Trophoblast cell (in vitro differentiated cells and primary cell): ENCODE data around the gene GHSR.

Experiments
- DNase-seq, 2 donors: peaks; one replicate each; pipeline ENCODE4 v3.0.0-alpha.2; 2016
- H2AFZ ChIP-seq: 2 replicates; pipeline ENCODE4 v1.6.1; 2013; ENCODE audit warnings: low read length, moderate library complexity, mild to moderate bottlenecking; ENCODE audit not compliant: insufficient read depth, poor library complexity
- H2AK5ac ChIP-seq: 2 replicates; pipeline ENCODE4 v1.6.1; 2013; ENCODE audit warnings: mild to moderate bottlenecking, low read length
- H2BK120ac ChIP-seq: 2 replicates; pipeline ENCODE4 v1.6.1; 2013; ENCODE audit warnings: low read length, mild to moderate bottlenecking, moderate library complexity; ENCODE audit not compliant: insufficient read depth, poor library complexity
- H2BK12ac ChIP-seq: 2 replicates; pipeline ENCODE4 v1.6.1; 2013; ENCODE audit warnings: mild to moderate bottlenecking, low read length, moderate library complexity
- H2BK5ac ChIP-seq: 2 replicates; pipeline ENCODE4 v1.6.1; 2013; ENCODE audit warnings: low read length, low read depth, moderate library complexity, mild to moderate bottlenecking; ENCODE audit not compliant: poor library complexity
- H3K14ac ChIP-seq: 2 replicates; pipeline ENCODE4 v1.6.1; 2013; ENCODE audit warnings: mild to moderate bottlenecking, low read length
- H3K18ac ChIP-seq: 2 replicates; pipeline ENCODE4 v1.6.1; 2013; ENCODE audit warnings: mild to moderate bottlenecking, low read length
- H3K23ac ChIP-seq: 2 replicates; pipeline ENCODE4 v1.6.1; 2013; ENCODE audit warnings: low read length
- H3K27ac ChIP-seq: 2 replicates; pipeline ENCODE4 v1.5.1; 2013; ENCODE audit warnings: low read depth, mild to moderate bottlenecking, inconsistent platforms, low read length, moderate library complexity
- H3K27me3 ChIP-seq: 2 replicates; pipeline ENCODE4 v1.6.1; 2013; ENCODE audit warnings: inconsistent platforms, mild to moderate bottlenecking, low read length, moderate library complexity; ENCODE audit not compliant: insufficient read depth
- H3K36me3 ChIP-seq, 2 experiments: 1 replicate in 1 of 2; 2 replicates in 1 of 2; pipeline ENCODE4 v1.6.1; 2013; ENCODE audit warnings: low read length in 2 of 2, mild to moderate bottlenecking in 2 of 2, moderate library complexity in 1 of 2; ENCODE audit not compliant: insufficient read depth in 2 of 2, control insufficient read depth in 1 of 2
- H3K4ac ChIP-seq: 2 replicates; pipeline ENCODE4 v1.6.1; 2013; ENCODE audit warnings: low read depth, mild to moderate bottlenecking, low read length, moderate library complexity
- H3K4me1 ChIP-seq, 2 experiments: 1 replicate in 1 of 2; 2 replicates in 1 of 2; pipeline ENCODE4 v1.6.1; 2013; ENCODE audit warnings: low read length in 2 of 2, mild to moderate bottlenecking in 2 of 2, moderate library complexity in 1 of 2; ENCODE audit not compliant: insufficient read depth in 2 of 2, control insufficient read depth in 1 of 2
- H3K4me2 ChIP-seq: 2 replicates; pipeline ENCODE4 v1.6.1; 2013; ENCODE audit warnings: inconsistent platforms, mild to moderate bottlenecking, low read length, moderate library complexity
- H3K4me3 ChIP-seq: 2 replicates; pipeline ENCODE4 v1.5.1; 2013; ENCODE audit warnings: mild to moderate bottlenecking, low read depth, low read length, inconsistent platforms
- H3K79me1 ChIP-seq: one replicate; pipeline ENCODE4 v1.6.1; 2013; ENCODE audit warnings: low read length
- H3K79me2 ChIP-seq: 2 replicates; pipeline ENCODE4 v1.6.1; 2013; ENCODE audit warnings: low read length, mild to moderate bottlenecking; ENCODE audit not compliant: control insufficient read depth, insufficient read depth, poor library complexity
- H3K9ac ChIP-seq: 2 replicates; pipeline ENCODE4 v1.6.1; 2013; ENCODE audit warnings: mild to moderate bottlenecking, low read length
- H3K9me3 ChIP-seq: 2 replicates; pipeline ENCODE4 v1.6.1; 2013; ENCODE audit warnings: low read depth, mild to moderate bottlenecking, control low read depth, inconsistent platforms, low read length; ENCODE audit not compliant: insufficient read depth
- H4K12ac ChIP-seq: 2 replicates; pipeline ENCODE4 v1.6.1; 2013; ENCODE audit warnings: low read depth, mild to moderate bottlenecking, low read length, moderate library complexity
- H4K8ac ChIP-seq: 2 replicates; pipeline ENCODE4 v1.6.1; 2013; ENCODE audit warnings: low read depth, mild to moderate bottlenecking, low read length, moderate library complexity
- H4K91ac ChIP-seq: one replicate; pipeline ENCODE4 v1.6.1; 2013; ENCODE audit warnings: low read depth, mild to moderate bottlenecking, low read length, moderate library complexity
- WGBS: extraction: QIAGEN DNeasy Blood & Tissue Kit; methylation state at CpG from one replicate; pipeline ENCODE4 v1.1.7; 2013; ENCODE audit warnings: missing lambda C conversion rate; ENCODE audit not compliant: insufficient read length, insufficient coverage; ENCODE audit errors: extremely low coverage; 5-methylcytosine and 5-hydroxymethylcytosine counted together

The GHSR gene

DNA sequence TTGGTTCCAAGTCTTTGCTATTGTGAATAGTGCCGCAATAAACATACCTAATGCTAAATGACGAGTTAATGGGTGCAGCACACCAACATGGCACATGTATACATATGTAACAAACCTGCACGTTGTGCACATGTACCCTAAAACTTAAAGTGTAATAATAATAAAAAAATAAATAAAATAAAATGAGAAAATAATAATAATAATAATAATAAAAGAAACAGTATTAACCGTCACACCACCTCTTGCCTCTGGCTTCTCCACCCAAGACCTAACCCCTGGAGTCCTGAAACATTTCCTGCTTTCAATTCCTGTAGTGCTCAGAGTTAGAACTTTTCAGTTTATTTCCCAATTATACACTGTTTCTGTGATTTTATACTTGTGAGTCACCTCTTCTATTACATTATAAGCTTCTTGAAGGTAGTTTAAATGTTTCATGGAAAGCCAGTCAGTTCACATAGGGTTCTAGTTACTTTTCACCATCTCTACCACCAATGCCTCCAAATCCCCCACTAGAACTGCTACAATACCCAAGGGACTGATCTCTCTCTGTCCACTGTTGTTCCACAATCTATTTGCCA lies 18.4 kb upstream of the GHSR start:
- no peak overlapping the region for H2BK5ac ChIP-seq
- no CpG with 5 or more reads among the region's 4 CpGs for WGBS

DNA sequence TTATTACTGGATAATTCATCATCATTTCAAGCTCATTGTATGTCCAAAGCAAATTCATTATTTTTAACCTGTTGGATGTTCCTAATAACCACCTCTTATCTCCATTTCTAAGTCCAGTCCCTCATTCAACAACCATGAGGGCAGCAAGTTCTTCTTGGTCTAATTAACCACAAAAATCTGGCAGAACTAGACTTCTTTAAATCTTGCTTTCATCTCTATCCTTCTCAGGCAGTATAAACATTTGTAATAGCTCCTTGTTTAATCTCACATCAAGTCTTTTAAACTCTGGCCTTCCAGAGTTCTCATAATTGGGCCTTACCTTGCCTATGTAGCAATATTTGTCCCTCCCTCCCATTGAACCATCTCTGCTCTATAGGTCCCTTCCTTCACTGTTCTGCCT lies 17.0 kb upstream of the GHSR start:
- no peak overlapping the region for H3K4ac ChIP-seq
- no peaks in the 10 kb centered on the region for H3K27me3 ChIP-seq
- H3K4me2 ChIP-seq: peak overlapping the region; percentile 14
- H4K8ac ChIP-seq: no peak overlapping the region
- no peak overlapping the region for H2AFZ ChIP-seq
- no peaks in the 10 kb centered on the region for H3K9me3 ChIP-seq
- no peak overlapping the region for H3K23ac ChIP-seq
- no peak overlapping the region for H3K27ac ChIP-seq
- no peak overlapping the region for H4K12ac ChIP-seq
- H3K79me1 ChIP-seq: no peaks in the 10 kb centered on the region
- H3K4me1 ChIP-seq: peaks cover 6 to 7% of the 10 kb centered on the region in 2 experiments
- DNase-seq: peak in 1 of 2 donors; percentile 86
- no peak overlapping the region for H2BK12ac ChIP-seq
- no peak overlapping the region for H4K91ac ChIP-seq
- no peak overlapping the region for H3K9ac ChIP-seq
- H2BK5ac ChIP-seq: no peak overlapping the region
- H3K18ac ChIP-seq: no peak overlapping the region
- no peaks in the 10 kb centered on the region for H3K79me2 ChIP-seq
- H2AK5ac ChIP-seq: no peak overlapping the region
- no peaks in the 10 kb centered on the region for H3K36me3 ChIP-seq
- H3K4me3 ChIP-seq: no peak overlapping the region
- no peak overlapping the region for H2BK120ac ChIP-seq
- H3K14ac ChIP-seq: no peak overlapping the region

More for the DNA sequence above, 18.4 kb upstream of the GHSR start:
- Histone ChIP-seq H2BK120ac (no peak overlapping the region), H3K18ac (no peak overlapping the region), H3K27ac (no peak overlapping the region), H4K91ac (no peak overlapping the region), H3K14ac (no peak overlapping the region), H3K9ac (no peak overlapping the region), H2AFZ (no peak overlapping the region), H2AK5ac (no peak overlapping the region), H3K9me3 (no peaks in the 10 kb centered on the region), H3K36me3 (no peaks in the 10 kb centered on the region), H3K79me2 (no peaks in the 10 kb centered on the region), H3K23ac (no peak overlapping the region), H3K27me3 (no peaks in the 10 kb centered on the region), H3K4me2 (no peak overlapping the region), H4K8ac (no peak overlapping the region), H3K79me1 (no peaks in the 10 kb centered on the region), H4K12ac (no peak overlapping the region), H2BK12ac (no peak overlapping the region), H3K4me3 (no peak overlapping the region), H3K4ac (no peak overlapping the region), H3K4me1 (peaks cover 6 to 7% of the 10 kb centered on the region in 2 experiments)
- no peak for DNase-seq

DNA sequence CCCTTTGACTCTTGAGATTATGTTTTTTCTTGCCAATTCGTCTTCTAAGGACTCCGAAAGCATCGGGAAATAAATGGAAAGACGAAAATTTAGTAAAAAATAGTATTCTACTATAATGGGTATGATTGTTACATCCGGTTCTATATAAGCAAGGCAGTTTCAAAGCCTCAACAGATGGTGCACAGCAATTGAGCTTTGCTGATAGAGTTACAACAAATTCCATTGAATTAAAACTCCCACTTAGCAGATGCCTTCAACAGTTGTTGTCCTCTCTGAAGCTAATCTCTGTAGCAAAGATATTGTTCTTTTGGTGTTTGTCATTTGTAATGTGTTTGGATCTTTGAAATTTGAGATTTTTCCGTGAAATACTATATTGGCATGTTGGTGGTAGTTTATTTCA lies 16.1 kb upstream of the GHSR start:
- H3K4me1 ChIP-seq: peaks cover 6 to 7% of the 10 kb centered on the region in 2 experiments
- no peaks in the 10 kb centered on the region for H3K79me2 ChIP-seq
- no peak overlapping the region for H3K14ac ChIP-seq
- H3K4me2 ChIP-seq: no peak overlapping the region
- no peak overlapping the region for H4K91ac ChIP-seq
- no peak overlapping the region for H3K4ac ChIP-seq
- no peak overlapping the region for H2BK5ac ChIP-seq
- DNase-seq: no peak
- H3K27me3 ChIP-seq: no peaks in the 10 kb centered on the region
- H2AFZ ChIP-seq: no peak overlapping the region
- H4K8ac ChIP-seq: no peak overlapping the region
- no peak overlapping the region for H2AK5ac ChIP-seq
- H3K4me3 ChIP-seq: no peak overlapping the region
- WGBS: no CpG with 5 or more reads among the region's 6 CpGs
- no peak overlapping the region for H2BK120ac ChIP-seq
- no peak overlapping the region for H3K18ac ChIP-seq
- H3K9ac ChIP-seq: no peak overlapping the region
- no peaks in the 10 kb centered on the region for H3K79me1 ChIP-seq
- no peak overlapping the region for H2BK12ac ChIP-seq
- no peak overlapping the region for H3K27ac ChIP-seq
- no peaks in the 10 kb centered on the region for H3K36me3 ChIP-seq
- no peaks in the 10 kb centered on the region for H3K9me3 ChIP-seq
- H3K23ac ChIP-seq: no peak overlapping the region
- no peak overlapping the region for H4K12ac ChIP-seq

DNA sequence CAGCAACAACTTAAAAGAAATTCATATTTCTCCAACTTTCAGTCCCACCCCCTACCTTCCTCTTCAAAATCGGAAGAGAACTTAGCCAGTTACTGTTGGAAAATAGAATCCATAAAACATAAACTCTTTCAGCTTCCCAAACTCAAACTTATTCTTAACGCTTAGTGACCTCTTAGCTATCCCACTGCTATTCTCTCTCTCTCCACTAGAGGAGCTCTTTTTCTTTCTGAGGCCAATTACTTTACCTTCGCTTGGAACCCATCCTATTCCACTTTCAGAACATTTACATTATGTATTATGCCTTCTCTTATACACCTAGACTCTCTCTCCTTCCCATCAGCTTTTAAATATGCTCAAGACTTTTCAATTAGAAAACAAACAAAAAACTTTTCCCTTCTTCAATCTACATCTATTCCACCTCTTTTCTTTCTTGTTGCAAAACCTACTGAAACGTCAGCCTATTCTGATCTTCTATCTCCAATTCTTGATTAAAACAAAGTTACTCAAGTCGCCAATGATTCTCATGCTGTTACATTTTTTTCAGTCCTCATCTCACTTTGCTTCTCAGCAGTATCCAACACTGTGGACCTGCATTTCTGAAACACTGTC lies 13.4 kb upstream of the GHSR start:
- H2AK5ac ChIP-seq: no peak overlapping the region
- no peaks in the 10 kb centered on the region for H3K36me3 ChIP-seq
- no peak overlapping the region for H2AFZ ChIP-seq
- H4K8ac ChIP-seq: no peak overlapping the region
- H3K79me2 ChIP-seq: no peaks in the 10 kb centered on the region
- peak in 1 of 2 donors; percentile 82 for DNase-seq
- no peak overlapping the region for H3K4me3 ChIP-seq
- H4K91ac ChIP-seq: no peak overlapping the region
- no peaks in the 10 kb centered on the region for H3K27me3 ChIP-seq
- no peak overlapping the region for H2BK120ac ChIP-seq
- H3K4ac ChIP-seq: no peak overlapping the region
- no peaks in the 10 kb centered on the region for H3K9me3 ChIP-seq
- H2BK5ac ChIP-seq: no peak overlapping the region
- H3K27ac ChIP-seq: no peak overlapping the region
- peaks cover 4 to 6% of the 10 kb centered on the region in 2 experiments for H3K4me1 ChIP-seq
- H2BK12ac ChIP-seq: no peak overlapping the region
- H3K14ac ChIP-seq: no peak overlapping the region
- H3K18ac ChIP-seq: no peak overlapping the region
- no peak overlapping the region for H3K9ac ChIP-seq
- no peak overlapping the region for H3K4me2 ChIP-seq
- 100% methylated on average over 1 of the region's 5 CpGs for WGBS
- H4K12ac ChIP-seq: no peak overlapping the region
- H3K23ac ChIP-seq: no peak overlapping the region
- H3K79me1 ChIP-seq: no peaks in the 10 kb centered on the region
